Kidney epithelial cell (primary cell): ENCODE measurements around the gene BRDT. TPM values are rescaled to one million over a fixed set of nuclear protein-coding genes. Genes with fewer than 3 reads are reported as not detected.
"Not testable (repeated sequence)": the region's sequence is repeated elsewhere in the genome, so short reads cannot be mapped to it uniquely, and the experiment has no call there.

Experiments
- DNase-seq: peaks from one replicate; pipeline ENCODE4 v3.0.0-alpha.2; 2010; ENCODE audit warnings: low read depth
- H3K27me3 ChIP-seq: 2 replicates; pipeline ENCODE4 v1.6.0; 2011; ENCODE audit warnings: low read length; ENCODE audit not compliant: control insufficient read depth, insufficient read depth
- H3K36me3 ChIP-seq: 2 replicates; pipeline ENCODE4 v1.5.1; 2011; ENCODE audit warnings: low read length; ENCODE audit not compliant: control insufficient read depth, insufficient read depth
- H3K4me3 ChIP-seq: 2 replicates; pipeline ENCODE4 v1.5.1; 2011; ENCODE audit warnings: low read depth, mild to moderate bottlenecking, control low read depth, low read length
- CTCF ChIP-seq: IDR thresholded peaks from 2 replicates; pipeline ENCODE4 v1.5.1; 2011; ENCODE audit warnings: mild to moderate bottlenecking, moderate library complexity, low read length, control low read depth, inconsistent platforms; ENCODE audit not compliant: insufficient read depth, poor library complexity, severe bottlenecking
- total RNA-seq: library from RNA; depleted of rRNA; stranded (reverse); fragments of >200 nt; gene quantifications from 2 replicates; pipeline ENCODE4 v1.2.3, GENCODE V29; 2015

The BRDT gene
- total RNA-seq, 1 donor from 2014 or later: not detected

GRCh38 chr1:91997607-91998195 is 48.5 kb downstream of the BRDT start:
- peak; percentile 10 for DNase-seq
- Histone ChIP-seq H3K36me3 (no peaks in the 10 kb centered on the region), H3K4me3 (no peak overlapping the region), H3K27me3 (no peaks in the 10 kb centered on the region)
- peak; percentile 57 for TF ChIP-seq CTCF

GRCh38 chr1:92004129-92004528 is 54.9 kb downstream of the BRDT start:
- no peaks in the 10 kb centered on the region for H3K27me3 ChIP-seq
- TF ChIP-seq CTCF: no peak
- no peak for DNase-seq
- H3K36me3 ChIP-seq: no peaks in the 10 kb centered on the region
- H3K4me3 ChIP-seq: no peak overlapping the region

- DNase-seq: no peak
- no peaks in the 10 kb centered on the region for H3K36me3 ChIP-seq
- TF ChIP-seq CTCF: no peak
Observed at GRCh38 chr1:92013923-92014322, 64.7 kb downstream of the BRDT start.

GRCh38 chr1:92016720-92017316 is 67.6 kb downstream of the BRDT start:
- DNase-seq: no peak
- no peaks in the 10 kb centered on the region for H3K27me3 ChIP-seq
- TF ChIP-seq CTCF: no peak
- no peaks in the 10 kb centered on the region for H3K36me3 ChIP-seq
- no peak overlapping the region for H3K4me3 ChIP-seq

More at GRCh38 chr1:92013923-92014322, 64.7 kb downstream of the BRDT start:
- Histone ChIP-seq H3K4me3 (no peak overlapping the region), H3K27me3 (no peaks in the 10 kb centered on the region)

GRCh38 chr1:92017656-92018055 is 68.5 kb downstream of the BRDT start:
- no peak for DNase-seq
- Histone ChIP-seq H3K27me3 (no peaks in the 10 kb centered on the region), H3K36me3 (no peaks in the 10 kb centered on the region), H3K4me3 (no peak overlapping the region)
- TF ChIP-seq CTCF: no peak

GRCh38 chr1:92026042-92026441 is 76.8 kb downstream of the BRDT start:
- H3K27me3 ChIP-seq: not testable (repeated sequence)

More at GRCh38 chr1:92026042-92026441, 76.8 kb downstream of the BRDT start:
- H3K36me3 ChIP-seq, DNase-seq, H3K4me3 ChIP-seq: not testable (repeated sequence)
